ENCODE measurements around the gene CDH12. TPM values are rescaled to one million over a fixed set of nuclear protein-coding genes. Genes with fewer than 3 reads are reported as not detected.
"Not testable (repeated sequence)": the region's sequence is repeated elsewhere in the genome, so short reads cannot be mapped to it uniquely, and the experiment has no call there.

Gene CDH12
- total RNA-seq, 4 donors from 2014 or later, result 0.38 to 2.8 (median 0.94) TPM

DNA sequence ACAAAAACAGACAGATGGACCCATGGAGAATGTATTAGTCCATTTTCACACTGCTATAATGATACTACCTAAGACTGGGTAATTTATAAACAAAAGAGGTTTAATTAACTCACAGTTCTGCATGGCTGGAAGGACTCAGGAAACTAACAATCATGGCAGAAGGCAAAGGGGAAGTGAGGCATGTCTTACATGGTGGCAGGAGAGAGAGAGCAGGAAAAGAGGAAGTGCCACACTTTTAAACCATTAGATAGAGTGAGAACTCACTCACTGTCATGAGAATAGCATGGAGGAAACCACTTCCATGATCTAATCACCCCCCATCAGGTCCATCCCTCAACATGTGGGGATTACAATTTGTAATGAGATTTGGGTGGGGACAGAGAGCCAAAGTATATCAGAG, 808.9 kb downstream of the CDH12 start:
- Histone ChIP-seq H3K27ac (no peak overlapping the region), H3K4me3 (no peak overlapping the region), H3K27me3 (no peaks in the 10 kb centered on the region), H3K4me1 (no peaks in the 10 kb centered on the region), H3K36me3 (no peaks in the 10 kb centered on the region), H3K9me3 (peaks cover 3% of the 10 kb centered on the region)
- DNase-seq (ENCODE audit: low spot score in 2 of 2), result no peak
- TF ChIP-seq POLR2AphosphoS5 (IDR thresholded peaks at IDR 0.05) (no peak), POLR2A (IDR thresholded peaks at IDR 0.05) (no peak)

DNA sequence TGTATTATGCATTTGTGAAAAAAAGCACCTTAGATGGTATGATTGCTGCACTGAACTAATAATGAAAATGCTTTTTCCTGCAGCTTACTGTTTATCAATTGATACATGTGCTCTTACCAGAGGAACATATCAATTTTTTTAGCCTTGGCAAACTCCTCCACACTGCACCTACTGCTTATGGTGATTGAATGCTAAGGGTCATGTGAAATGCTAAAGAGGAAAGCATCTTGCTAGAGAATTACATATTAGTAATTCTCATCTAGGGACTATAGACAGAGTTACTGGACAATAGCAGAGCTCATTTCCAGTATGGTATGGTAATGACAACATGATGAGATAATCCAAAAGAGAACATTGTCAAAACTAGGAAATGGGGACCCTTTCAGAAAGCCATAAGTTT, 817.1 kb downstream of the CDH12 start:
- no peaks in the 10 kb centered on the region for H3K36me3 ChIP-seq
- H3K4me1 ChIP-seq, result no peaks in the 10 kb centered on the region
- no peak overlapping the region for H3K27ac ChIP-seq
- DNase-seq (ENCODE audit: low spot score in 2 of 2), result no peak
- TF ChIP-seq, protein P1, sequence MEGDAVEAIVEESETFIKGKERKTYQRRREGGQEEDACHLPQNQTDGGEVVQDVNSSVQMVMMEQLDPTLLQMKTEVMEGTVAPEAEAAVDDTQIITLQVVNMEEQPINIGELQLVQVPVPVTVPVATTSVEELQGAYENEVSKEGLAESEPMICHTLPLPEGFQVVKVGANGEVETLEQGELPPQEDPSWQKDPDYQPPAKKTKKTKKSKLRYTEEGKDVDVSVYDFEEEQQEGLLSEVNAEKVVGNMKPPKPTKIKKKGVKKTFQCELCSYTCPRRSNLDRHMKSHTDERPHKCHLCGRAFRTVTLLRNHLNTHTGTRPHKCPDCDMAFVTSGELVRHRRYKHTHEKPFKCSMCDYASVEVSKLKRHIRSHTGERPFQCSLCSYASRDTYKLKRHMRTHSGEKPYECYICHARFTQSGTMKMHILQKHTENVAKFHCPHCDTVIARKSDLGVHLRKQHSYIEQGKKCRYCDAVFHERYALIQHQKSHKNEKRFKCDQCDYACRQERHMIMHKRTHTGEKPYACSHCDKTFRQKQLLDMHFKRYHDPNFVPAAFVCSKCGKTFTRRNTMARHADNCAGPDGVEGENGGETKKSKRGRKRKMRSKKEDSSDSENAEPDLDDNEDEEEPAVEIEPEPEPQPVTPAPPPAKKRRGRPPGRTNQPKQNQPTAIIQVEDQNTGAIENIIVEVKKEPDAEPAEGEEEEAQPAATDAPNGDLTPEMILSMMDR (IDR thresholded peaks at IDR 0.05), result no peak
- TF ChIP-seq POLR2AphosphoS5 (IDR thresholded peaks at IDR 0.05) (no peak), POLR2A (IDR thresholded peaks at IDR 0.05) (no peak), EP300 (IDR thresholded peaks at IDR 0.05) (no peak)
- no peaks in the 10 kb centered on the region for H3K27me3 ChIP-seq
- H3K9me3 ChIP-seq, result peaks cover 3% of the 10 kb centered on the region
- no peak overlapping the region for H3K4me3 ChIP-seq

DNA sequence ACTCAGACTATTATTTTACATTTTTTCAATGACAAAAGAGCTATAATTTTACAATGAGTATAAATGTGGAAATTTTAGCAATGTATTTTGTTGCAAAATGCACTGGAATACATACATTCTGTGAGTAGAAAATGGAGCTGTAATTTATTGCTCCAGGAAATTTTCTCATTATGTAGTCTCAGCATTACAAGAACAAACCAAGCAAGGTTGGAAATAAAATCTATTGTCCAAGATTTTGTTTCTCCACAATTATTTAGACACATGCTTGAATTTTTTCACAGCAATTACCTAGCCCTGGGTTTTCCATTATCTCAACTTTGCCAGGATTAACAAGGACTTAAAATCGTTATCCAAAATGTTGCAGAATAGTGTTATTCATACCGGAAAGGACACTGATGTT, 820.1 kb downstream of the CDH12 start:
- Histone ChIP-seq H3K27me3 (no peaks in the 10 kb centered on the region), H3K4me3 (no peak overlapping the region), H3K4me1 (no peaks in the 10 kb centered on the region), H3K9me3 (no peaks in the 10 kb centered on the region), H3K27ac (no peak overlapping the region), H3K36me3 (no peaks in the 10 kb centered on the region)
- WGBS, result 48% methylated on average over 2 of the region's 2 CpGs
- no peak for DNase-seq (ENCODE audit: low spot score in 2 of 2)
- TF ChIP-seq POLR2A (IDR thresholded peaks at IDR 0.05) (no peak), POLR2AphosphoS5 (IDR thresholded peaks at IDR 0.05) (no peak), EP300 (IDR thresholded peaks at IDR 0.05) (no peak)
- TF ChIP-seq, protein P1 (IDR thresholded peaks at IDR 0.05), result no peak

DNA sequence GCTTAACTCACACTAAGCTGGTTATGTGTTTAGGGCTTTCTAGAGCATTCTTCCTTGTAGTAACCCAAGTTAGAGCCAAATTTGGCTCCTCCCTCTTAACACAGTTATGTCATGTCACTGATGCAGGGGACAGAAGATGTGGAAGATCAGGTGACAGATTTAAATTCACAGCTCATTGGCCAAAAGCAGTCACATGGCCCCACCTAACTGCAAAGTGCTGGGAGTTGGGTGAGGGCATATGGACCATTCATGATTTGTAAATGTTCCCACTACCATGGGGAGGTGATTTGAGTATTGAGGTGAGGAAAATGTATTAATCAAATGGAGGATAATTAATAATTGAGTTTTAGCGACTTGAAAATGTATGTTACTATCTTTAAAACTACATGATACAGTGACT, 829.4 kb downstream of the CDH12 start:
- Histone ChIP-seq H3K36me3 (no peaks in the 10 kb centered on the region), H3K4me3 (no peak overlapping the region), H3K27me3 (no peaks in the 10 kb centered on the region), H3K4me1 (no peaks in the 10 kb centered on the region), H3K9me3 (no peaks in the 10 kb centered on the region), H3K27ac (no peak overlapping the region)
- DNase-seq (ENCODE audit: low spot score in 2 of 2), result no peak
- TF ChIP-seq, protein P1 (IDR thresholded peaks at IDR 0.05), result no peak
- TF ChIP-seq POLR2A (IDR thresholded peaks at IDR 0.05) (no peak), EP300 (IDR thresholded peaks at IDR 0.05) (no peak), POLR2AphosphoS5 (IDR thresholded peaks at IDR 0.05) (no peak)
- WGBS, result 87% methylated on average over 1 of the region's 1 CpG

DNA sequence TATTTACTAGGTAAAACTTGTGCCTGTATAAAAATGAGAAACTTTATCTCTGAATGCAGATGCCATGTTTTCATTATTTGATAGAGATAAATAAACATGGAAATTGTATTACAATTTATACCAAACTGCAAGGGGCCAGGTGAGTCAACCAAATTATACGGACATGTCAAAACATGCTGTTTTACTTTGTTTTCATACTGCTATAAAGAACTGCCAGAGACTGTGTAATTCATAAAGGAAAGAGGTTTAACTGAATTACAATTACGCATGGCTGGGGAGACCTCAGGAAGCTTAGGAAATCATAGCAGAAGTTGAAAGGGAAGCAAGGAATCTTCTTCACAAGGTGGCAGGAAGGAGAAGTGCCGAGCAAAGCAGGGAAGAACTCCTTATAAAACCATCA, 840.3 kb downstream of the CDH12 start:
- not testable (repeated sequence) for H3K9me3 ChIP-seq; H3K27me3 ChIP-seq; DNase-seq (ENCODE audit: low spot score in 2 of 2); H3K4me3 ChIP-seq; H3K27ac ChIP-seq; H3K4me1 ChIP-seq; H3K36me3 ChIP-seq
- WGBS, result 62% methylated on average over 3 of the region's 3 CpGs

DNA sequence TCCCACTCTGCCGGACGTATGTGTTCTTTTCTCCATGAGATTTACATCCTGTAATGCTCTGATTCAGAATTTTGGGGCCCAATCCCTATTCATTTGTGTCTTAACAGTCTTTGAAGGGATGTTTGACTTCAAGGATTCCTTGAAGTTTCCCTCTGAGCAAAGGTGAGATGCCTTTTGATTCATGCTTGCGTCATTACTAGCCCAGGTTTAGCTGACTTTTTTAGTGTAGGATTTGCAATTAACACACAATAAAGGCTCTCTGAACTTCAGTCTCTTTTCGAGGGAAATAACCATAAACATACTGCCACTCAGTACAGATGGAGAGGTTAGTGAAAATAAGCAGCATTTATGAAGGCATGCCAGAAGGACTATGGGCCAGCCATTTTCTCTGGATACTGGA, 842.3 kb downstream of the CDH12 start:
- not testable (repeated sequence) for H3K4me1 ChIP-seq; H3K27ac ChIP-seq; H3K9me3 ChIP-seq; H3K36me3 ChIP-seq; H3K27me3 ChIP-seq; H3K4me3 ChIP-seq; DNase-seq (ENCODE audit: low spot score in 2 of 2)
- WGBS, result 88% methylated on average over 4 of the region's 4 CpGs

DNA sequence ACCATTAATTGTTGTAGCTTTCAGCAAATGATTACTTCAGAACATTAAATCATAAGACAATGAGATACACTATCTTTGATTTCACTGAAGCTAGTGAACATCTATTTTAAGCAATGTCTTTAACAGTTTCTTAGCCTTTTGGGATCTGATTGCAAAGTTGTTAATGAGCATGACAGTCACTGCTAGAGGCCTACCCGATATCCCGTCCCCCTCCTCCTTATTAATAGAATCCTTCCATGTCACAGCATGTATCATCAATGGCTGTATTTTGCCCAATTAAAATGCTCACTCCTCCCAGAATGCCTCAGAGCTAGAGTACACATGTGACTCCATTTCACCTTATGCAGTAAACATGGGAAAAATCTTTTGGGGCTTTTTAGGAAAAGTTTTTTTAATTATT, 852.0 kb downstream of the CDH12 start:
- not testable (repeated sequence) for DNase-seq (ENCODE audit: low spot score in 2 of 2); H3K27me3 ChIP-seq; H3K4me3 ChIP-seq; H3K4me1 ChIP-seq; H3K9me3 ChIP-seq; H3K36me3 ChIP-seq; H3K27ac ChIP-seq
- 84% methylated on average over 2 of the region's 2 CpGs for WGBS

DNA sequence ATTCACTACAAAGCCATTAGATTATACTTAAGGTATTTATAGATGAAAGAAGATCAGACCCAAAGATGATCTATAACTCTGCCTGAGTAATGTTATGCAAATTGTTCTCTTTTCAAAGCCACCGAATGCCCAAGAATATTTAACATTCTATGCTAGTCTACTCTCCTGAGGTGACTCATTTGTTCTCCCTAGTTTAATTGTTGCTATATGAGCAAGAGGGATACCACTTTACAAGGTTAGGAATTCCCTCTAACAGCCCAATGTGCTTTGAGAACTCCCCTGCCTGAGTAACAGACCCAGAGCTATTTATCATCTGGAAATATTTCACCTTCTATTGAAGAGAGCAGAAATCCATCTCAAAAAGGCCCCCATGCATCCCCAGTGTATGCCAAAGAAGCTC, 867.3 kb downstream of the CDH12 start:
- not testable (repeated sequence) for DNase-seq (ENCODE audit: low spot score in 2 of 2); H3K36me3 ChIP-seq; H3K27me3 ChIP-seq; H3K4me3 ChIP-seq; H3K4me1 ChIP-seq; H3K27ac ChIP-seq; H3K9me3 ChIP-seq
- 76% methylated on average over 1 of the region's 1 CpG for WGBS

DNA sequence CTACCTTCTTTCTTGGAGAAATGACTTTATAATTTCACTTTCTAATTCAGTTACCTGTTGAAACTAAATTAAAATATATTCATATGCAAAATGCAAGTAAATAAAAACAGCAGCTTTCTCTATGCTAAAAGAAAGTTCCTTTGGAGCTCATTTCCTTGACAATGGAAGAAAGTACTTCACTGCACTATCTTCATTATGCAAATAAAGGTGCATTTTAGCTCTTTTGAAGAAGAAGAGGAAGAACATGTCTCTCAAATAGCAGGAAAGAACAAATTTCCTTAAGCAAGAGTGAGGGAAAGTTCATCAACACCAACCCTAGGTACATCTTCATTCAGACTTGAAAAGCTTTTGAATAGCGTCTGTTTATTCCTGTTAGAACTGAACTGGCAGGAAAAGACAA, 901.6 kb downstream of the CDH12 start:
- not testable (repeated sequence) for H3K36me3 ChIP-seq; H3K4me3 ChIP-seq; H3K9me3 ChIP-seq; H3K27me3 ChIP-seq; H3K27ac ChIP-seq; H3K4me1 ChIP-seq; DNase-seq (ENCODE audit: low spot score in 2 of 2)
- 83% methylated on average over 1 of the region's 1 CpG for WGBS

All from suprapubic skin (tissue), 4 donors.